GM12873 (cell line): ENCODE measurements around the gene ERC1.

Source experiments
- CTCF ChIP-seq: IDR thresholded peaks from 2 replicates; pipeline ENCODE4 v1.5.1; 2012; ENCODE audit warnings: low read depth, mild to moderate bottlenecking, moderate library complexity, low read length, control low read depth; ENCODE audit not compliant: insufficient read depth; ENCODE audit errors: missing control alignments

The ERC1 gene

DNA sequence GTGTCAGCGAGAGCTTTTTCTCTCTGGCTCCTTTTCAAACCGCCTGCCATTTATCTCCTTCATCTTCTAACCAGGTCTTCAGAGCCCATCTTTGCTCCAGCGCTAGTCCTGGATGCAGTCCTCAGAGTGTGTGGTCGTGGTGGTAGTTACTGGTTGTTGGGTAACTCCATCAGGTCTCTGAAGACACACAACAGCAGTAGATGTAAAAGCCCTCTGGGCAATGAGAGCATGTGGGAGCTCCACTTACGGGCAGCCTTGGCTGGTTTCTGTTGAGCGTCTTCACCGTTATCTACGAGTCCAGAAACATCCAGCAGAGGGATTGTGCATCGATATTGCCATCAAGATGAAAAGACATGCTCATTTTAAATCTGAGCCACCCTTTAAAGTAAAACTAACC lies 542.2 kb downstream of the ERC1 start:
- TF ChIP-seq CTCF = peak; percentile 52

- TF ChIP-seq CTCF = no peak
Measured at GRCh38 chr12:1533602-1534304, 542.7 kb downstream of the ERC1 start.

GRCh38 chr12:1534748-1535147 lies 543.7 kb downstream of the ERC1 start:
- no peak for TF ChIP-seq CTCF

DNA sequence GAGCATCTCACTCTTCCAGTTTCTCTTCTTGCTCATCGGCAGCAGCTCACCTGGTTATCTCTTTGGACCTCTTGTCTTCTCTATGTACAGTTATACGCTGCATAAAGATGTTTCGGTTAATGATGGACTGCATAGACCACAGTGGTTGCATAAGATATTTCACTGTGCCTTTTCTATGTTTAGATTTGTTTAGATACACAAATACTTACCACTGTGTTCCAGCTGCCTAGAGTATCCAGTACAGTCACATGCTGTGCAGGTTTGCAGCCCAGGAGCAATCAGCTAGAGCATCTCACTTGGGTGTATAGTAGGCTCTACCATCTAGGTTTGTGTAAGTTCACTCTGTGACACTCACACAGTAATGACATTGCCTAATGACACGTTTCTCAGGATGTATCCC lies 545.8 kb downstream of the ERC1 start:
- no peak for TF ChIP-seq CTCF

DNA sequence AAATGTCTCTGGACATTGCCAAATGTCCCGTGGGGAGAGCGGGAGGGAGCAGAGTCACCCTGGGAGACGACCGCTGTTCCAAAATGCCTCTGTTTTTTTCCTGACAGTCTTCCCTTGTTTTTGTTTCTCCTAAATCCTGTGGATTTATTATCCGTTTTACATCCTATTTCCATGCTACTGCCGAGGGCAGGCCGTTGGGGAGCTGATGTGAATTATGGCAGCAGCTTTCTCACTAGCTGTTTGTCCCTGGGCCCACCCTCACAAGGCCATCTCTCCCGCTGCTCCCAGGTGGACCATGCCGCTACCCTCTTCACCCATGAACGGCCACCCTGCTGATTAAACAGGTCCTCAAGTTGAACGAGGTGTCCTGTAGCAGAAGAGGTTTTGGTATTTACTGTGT lies 548.1 kb downstream of the ERC1 start:
- TF ChIP-seq CTCF = no peak

DNA sequence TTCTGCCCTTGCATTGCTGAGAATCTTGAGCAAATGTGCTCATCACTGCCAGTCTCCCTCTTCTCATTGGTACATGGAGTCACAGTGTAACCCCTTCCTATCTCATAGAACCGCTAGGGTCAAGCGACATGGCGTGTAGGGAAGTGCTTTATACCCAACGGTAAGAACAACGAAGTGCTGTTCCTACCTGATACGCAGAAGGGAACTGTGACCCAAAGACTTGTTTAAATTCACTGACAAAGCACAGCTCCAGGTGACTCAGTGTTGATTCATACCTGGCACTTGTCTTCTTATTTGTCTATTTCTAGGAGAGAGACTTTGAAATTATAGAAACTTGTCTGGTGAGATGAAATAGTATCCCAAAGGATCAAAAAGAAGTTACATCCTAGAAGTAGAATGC lies 549.7 kb downstream of the ERC1 start:
- TF ChIP-seq CTCF = no peak

GRCh38 chr12:1542599-1542998 lies 551.6 kb downstream of the ERC1 start:
- TF ChIP-seq CTCF = no peak
